GM21515 (cell line): ENCODE results near the gene JDP2.

Experiments
- ATAC-seq: cut with Tn5 transposase; IDR thresholded peaks from one replicate; pipeline ENCODE4 v1.9.1; 2021; ENCODE audit not compliant: unreplicated experiment

JDP2 gene

DNA sequence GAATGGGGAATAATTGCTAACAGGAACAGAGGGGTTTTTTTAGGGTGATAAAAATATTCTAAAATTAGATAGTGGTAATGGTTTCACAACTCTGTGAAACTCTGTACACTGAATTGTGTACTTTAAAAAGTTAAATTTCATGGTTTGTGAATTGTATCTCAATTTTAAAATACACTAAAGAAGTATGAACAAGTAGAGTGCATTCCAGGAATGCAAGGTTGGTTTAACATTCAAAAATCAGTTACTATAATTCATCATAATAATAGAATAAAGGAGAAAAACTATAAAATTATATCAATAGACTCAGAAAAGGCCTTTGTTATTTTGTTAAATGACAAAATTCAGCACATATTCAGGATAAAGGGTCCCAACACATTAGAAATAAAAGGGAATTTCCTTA lies 83.4 kb downstream of the JDP2 start:
- no peak for ATAC-seq

- ATAC-seq: peak; percentile 32
Observed at GRCh38 chr14:75513911-75514672, 86.3 kb downstream of the JDP2 start.

GRCh38 chr14:75514673-75515628 lies 87.1 kb downstream of the JDP2 start:
- ATAC-seq: peak; percentile 43

DNA sequence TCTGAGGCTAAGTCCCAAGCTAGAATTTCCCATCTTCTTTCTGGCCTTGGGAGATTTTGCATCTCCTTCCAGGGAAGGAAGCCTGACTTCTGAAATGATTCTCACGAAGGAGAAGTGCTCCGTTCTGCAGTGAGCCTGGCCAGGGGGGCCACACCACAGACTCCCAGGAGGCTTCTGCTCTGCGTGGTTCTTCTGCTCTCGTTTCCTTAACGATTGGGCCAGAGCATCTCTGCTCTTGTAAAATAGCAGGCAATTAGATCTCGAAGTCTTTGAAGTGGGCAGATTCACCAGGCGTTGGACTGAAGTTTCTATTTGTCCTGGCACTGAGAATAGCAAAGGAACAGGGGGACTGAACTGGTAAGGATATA lies 87.8 kb downstream of the JDP2 start:
- peak; percentile 35 for ATAC-seq

- ATAC-seq: no peak
Observed at GRCh38 chr14:75518625-75519024, 90.8 kb downstream of the JDP2 start.

- no peak for ATAC-seq
Observed at GRCh38 chr14:75519394-75519793, 91.6 kb downstream of the JDP2 start.

GRCh38 chr14:75519826-75520728 lies 92.3 kb downstream of the JDP2 start:
- ATAC-seq: no peak

DNA sequence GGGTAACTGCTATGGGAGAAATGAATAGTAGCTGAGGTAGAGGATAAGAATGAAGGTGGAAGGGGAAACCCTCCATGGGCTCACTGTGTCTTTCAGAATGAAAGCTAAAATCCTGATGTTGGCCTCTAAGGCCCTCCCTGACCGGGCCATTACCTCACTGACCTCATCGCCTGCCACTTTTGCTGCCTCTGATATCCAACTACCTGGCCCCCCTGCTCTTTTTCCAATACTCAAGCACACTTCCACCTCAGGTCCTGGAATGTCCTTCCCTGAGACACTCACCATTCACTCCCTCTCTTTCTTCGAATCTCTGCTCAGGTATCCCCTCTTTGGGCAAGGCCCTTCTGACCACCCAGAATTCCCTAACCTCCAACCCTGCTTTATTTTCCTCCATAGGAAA lies 93.0 kb downstream of the JDP2 start:
- no peak for ATAC-seq

- peak; percentile 22 for ATAC-seq
Observed at GRCh38 chr14:75521415-75522199, 93.8 kb downstream of the JDP2 start.

DNA sequence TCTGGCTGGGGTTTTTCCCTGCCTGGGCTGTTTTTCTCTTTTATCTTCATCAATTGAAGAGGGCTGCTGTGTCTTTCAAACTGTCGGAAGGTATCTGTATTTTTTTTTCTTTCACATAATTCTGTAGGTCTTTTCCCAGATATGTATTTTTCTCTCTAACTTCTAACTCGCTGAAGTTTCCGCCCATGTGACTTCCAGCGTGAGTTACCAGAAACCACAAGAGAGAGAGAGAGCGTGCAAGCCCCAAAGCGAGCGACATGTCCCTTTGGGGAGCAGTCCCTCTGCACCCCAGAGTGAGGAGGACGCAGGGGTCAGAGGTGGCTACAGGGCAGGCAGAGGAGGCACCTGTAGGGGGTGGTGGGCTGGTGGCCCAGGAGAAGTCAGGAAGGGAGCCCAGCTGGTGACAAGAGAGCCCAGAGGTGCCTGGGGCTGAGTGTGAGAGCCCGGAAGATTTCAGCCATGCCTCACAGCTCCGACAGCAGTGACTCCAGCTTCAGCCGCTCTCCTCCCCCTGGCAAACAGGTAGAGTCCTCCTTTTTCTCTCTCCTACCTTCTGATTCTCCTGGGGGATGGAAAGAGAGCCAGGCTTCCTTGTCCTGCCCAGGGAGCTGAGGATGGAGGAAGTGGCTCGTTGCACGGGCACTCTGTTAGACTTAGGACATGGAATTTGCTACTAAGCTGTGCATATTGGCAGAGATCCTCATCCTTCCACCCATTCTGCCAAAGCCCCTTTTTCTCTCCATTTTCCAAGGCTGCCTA lies 94.6 kb downstream of the JDP2 start, which contains the start of gene BATF:
TSS of gene BATF (plus strand) at position 246 of the 759 bp plus-strand sequence. CDS start at position 460, 214 bp downstream.
- ATAC-seq: peak; percentile 41

DNA sequence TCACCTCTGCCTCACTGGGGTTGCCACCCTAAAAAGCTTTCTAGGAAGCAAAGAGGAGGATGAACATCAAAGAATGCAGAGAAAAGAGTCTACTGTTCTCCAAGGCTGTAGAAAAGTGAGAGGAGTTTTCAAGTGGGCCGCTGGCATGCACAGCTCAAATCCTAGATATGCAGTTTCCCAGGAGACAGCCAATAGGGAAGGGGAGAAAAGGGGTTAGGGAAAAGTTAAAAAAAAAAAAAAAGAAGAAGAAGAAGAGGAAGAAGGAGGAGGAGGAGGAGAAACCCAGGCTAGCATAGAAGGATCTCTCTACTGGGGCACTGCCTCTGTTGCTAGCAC lies 95.1 kb downstream of the JDP2 start:
- ATAC-seq: no peak
